Fibroblast of skin of left biceps (primary cell): ENCODE measurements around the gene AK5.

ENCODE experiments used
- DNase-seq, 2 experiments: peaks; one replicate each; pipeline ENCODE4 v3.0.0-alpha.2; 2013; ENCODE audit warnings: low read depth in 2 of 2

Gene AK5

DNA sequence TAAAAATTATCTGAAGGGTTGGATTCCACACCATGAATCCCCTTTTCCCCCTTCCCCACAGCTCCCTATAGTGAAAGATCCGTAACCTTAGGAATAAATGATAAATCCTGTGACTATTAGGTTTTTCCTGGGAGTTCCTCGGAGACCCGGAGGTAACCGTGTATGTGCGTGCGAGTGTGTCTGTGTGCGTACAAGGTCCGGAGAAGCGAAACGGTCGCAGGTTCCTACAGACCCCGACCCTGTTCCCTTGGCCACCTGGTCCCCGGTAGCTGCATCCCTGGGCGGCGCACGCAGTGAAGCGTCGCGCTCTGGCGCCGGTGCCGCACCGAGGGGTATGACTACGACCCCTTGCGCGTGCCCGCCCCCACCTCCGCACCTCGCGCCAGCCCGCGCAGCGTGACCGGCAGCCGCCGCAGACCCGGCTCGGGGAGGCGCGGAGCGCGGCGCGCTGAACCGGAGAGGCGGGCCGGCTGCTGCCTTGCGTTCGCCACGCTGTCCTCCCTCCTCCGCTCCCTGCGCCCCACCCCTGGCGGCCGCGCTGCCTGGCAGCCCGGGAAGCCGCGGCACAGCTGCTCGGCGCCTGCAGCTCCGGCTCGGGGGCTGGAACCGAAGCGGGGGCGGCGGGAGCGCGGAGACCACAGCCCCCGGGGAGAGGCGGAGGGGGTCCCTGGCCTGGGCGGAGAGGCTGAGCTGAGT lies at the start of gene AK5:
Gene AK5 (plus strand): TSS at position 529 of the 696 bp plus-strand sequence. CDS start 295 bp downstream, outside the sequence.
- DNase-seq, result no peak

- DNase-seq, result no peak
Observed at GRCh38 chr1:77232829-77233228, 49.0 kb upstream of the AK5 start.

- DNase-seq, result no peak
Observed at GRCh38 chr1:77234096-77234495, 47.7 kb upstream of the AK5 start.

GRCh38 chr1:77234943-77235342 lies 46.9 kb upstream of the AK5 start:
- DNase-seq, result no peak

DNA sequence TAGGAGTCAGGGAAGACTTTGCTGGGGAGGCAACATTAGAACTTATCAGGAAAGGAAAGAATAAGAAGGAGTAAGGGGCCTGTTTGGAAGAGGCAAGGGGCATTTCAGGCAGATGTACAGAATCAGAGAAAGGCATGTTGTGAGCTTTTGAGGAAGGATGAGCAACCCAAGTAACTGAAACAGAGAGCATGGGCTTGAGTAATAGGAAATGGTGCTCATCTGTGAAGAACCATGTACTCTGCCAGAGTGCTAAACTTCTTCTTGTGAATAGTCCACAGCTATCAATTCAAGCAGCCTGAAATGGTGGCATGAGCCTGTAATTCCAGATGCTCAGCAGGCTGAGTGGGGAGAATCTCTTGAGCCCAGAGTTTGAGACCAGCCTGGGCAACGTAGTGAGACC lies 43.4 kb upstream of the AK5 start:
- DNase-seq, result no peak

DNA sequence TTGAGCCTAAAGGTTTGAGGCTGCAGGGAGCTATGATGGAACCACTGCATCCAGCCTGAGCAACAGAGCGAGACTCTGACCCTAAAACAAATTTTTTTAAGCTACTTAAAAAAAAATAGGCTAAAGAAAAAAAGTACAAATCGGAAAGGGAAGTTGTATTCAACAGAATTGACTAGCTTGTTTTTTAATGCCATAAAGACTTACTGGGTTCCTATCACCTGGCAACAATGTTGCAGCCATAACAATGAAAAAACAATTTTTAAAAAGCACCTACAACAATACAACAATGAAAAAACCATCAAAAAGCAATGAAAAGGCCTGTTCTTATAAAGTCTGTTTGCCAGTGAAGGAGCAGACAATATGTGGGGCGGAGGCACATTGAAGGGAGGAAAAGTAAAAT lies 42.5 kb upstream of the AK5 start:
- DNase-seq, result no peak

- no peak for DNase-seq
Observed at GRCh38 chr1:77245830-77246229, 36.0 kb upstream of the AK5 start.

GRCh38 chr1:77250126-77250525 lies 31.7 kb upstream of the AK5 start:
- no peak for DNase-seq

DNA sequence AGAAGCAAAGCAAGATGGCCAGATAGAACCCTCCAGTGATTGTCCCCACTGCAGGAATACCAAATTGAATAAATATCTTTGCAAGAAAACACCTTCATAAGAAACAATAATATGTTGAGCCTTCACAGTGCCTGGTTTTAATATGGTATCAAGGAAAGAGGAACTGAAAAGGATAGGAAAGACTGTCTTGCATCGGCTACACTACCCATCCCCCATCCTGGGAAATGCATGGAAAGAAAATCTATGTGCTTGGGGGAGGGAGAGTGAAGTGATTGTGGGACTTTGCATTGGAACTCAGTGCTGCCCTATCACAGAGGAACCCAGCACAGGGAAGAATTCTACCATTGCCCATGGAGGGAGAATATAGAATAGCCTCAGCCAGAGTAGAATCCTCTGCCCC lies 28.6 kb upstream of the AK5 start:
- no peak for DNase-seq

GRCh38 chr1:77263708-77264107 lies 18.1 kb upstream of the AK5 start:
- DNase-seq, result no peak

- DNase-seq, result no peak
Observed at GRCh38 chr1:77265180-77265579, 16.6 kb upstream of the AK5 start.

DNA sequence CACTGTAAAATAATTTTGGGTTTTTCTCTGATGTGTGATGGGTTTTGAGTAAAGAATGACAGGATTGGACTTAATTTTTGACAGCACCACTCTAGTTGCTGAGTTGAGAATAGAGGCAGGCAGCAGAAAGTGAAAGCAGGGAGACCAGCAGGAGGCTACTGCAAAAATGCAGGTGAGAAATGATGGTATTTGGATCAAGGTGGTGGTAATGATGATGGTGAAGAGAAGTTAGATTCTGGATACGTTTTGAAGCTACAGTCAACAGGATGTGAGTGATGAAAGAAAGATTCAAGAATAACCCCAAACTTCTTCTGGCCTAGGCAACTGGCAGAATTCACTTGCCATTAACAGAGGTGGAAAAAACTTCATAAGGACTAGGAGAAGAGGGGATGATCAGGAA lies 14.8 kb upstream of the AK5 start:
- no peak for DNase-seq

DNA sequence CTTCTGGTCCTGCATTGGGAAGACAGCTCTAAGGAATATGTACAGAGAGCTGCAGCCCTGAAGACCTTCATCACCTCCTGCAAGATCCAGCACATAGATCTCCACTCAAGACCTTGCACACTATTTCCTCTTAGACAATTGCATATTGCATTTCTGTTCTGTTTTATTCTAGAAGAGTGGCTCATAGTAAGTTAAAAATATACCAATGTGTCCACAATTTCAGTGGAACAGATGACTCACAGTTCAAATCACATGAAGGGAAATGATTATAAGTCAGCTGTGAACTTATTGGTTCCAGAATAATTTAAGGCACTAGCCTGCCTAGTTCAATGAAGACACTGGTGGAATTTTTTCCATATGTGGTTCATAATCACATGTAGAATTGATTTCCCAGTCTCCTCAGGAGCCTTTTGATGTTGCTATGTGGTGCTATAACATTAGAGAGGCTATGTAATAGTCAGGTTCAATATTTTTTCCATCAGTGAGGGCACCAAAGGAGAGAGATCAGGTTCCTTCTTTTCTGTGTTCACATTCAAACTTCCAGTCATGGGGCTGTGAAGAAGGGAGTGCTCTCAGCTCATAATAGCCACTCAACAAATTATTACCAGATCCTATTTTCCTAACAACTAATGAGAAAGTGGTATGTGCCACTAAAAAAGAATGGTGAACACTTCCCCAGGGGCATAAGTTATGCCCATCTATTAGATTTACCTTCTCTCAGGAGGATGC lies 9.8 kb upstream of the AK5 start:
- DNase-seq, result peak; percentile 47 to 63

DNA sequence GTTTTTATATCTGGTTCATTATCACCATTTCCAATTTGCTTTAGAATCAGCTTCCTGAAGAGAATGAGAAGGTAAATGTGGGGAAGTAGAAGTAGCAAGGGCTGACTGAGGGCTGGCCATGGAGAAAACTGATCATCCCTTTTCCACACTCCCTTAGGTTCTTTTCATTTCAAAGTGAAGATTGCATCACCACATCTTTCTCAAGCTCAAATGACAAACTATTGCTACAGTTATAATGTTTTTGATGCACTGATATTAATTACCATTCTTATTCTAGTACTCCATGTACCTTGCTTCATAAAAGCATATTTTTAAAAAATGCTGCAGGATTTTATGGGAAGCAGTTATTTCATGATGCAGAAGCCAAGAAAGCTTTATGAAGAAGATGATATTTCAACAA lies 7.9 kb upstream of the AK5 start:
- no peak for DNase-seq

DNA sequence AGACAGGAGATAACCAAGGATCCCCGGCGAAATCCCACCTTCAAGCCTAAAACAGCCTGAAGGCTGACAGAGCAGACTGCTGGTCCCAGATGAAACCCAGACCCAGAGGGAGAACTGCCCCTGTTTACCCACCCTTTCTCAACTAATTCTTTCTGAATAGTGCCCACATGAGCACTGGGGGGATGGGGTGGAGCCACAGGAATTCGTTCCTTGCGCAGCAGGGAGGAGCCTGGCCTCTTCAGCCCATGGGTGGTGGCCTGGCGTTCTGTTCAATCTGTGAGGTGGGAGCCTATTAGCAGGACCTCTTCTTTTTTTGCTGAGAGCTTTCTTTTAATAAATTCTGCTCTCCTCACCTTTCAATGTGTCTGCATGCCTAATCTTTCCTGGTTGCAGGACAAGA lies 6.6 kb upstream of the AK5 start:
- DNase-seq, result no peak

- no peak for DNase-seq
Observed at GRCh38 chr1:77276941-77277340, 4.9 kb upstream of the AK5 start.

DNA sequence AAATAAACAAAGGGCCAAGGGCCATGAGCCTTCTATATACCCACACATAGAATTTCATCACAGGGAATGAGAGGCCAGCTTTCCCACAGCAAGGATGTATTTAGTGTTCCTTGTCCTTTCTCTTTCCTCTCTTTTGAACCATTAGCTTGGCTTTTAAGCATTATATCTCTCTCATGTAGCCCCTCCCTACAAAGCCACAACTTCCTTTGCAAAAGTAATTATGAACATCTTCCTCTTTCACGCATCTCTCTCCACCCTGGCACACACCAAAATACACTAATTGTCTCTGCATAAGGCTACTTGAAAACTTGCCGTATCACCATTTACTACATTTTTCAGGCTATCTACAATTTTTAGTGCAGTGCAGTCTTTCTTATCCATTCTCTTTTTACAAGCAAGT lies 1.9 kb upstream of the AK5 start:
- DNase-seq, result no peak

GRCh38 chr1:77280962-77281361 lies 857 bp upstream of the AK5 start:
- no peak for DNase-seq

DNA sequence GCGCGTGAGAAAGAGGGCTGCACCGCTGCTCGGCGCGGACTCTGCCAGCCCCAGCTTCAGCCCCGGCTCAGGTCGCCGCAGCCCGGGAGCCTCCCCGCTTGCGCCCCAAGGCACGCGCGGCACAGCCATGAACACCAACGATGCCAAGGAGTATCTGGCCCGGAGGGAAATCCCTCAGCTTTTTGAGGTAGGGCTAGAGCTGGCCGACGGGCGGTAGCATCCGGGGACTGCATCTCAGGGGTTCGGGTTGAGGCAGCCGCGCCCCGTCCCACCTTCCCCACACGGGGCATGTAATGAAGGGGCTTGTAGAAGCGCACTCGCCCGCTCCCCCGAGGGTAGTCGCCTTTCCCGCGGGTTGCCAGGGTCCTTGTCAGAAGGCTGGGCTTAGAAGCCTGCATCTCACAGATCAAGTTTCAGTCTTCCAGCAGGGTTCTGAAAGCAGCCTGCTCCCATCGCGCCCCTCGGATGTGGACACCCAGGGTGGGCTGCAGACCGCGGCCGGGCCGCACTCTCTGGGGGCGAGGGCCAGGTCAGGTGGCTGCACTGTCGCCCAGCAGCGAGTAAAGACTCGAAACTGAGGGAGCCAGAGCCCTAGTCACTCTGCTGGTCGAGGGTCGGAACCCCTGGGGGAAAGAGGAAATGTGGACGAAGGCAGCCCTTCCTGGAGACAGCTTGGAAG lies 507 bp downstream of the AK5 start:
- no peak for DNase-seq

DNA sequence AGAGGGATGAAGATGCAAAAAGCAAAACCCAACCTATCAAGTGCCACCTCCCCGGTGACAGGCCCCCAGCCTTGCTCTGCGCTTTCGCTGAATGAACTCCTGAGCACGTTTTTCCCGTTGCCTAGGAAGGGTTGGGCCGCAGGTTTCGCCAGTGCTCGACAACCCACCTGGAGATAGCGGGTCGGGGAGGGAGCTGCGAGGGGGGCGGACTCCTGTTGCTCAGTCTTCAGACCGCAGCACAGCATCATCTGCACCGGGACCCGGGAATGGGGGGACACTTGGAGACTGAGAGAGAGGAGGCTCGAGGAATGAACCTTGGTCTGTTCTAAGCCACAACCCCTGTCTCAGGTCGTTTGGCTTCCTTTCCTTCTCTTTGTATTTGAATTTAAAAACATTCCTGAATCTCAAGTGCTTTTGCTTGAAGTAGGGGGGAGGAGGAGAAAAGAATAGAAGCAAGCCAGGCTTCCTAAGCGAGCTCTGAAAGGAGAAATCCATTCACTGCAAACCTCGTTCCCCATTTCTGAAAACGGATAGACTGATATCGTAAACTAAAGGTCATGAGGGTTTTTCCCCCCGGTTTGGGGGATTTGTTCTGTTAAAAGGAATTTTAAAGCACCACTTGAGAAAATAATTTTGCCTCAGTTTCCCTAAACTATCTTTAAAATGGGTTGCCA lies 1.2 kb downstream of the AK5 start:
- DNase-seq, result no peak

GRCh38 chr1:77283701-77284425 lies 2.0 kb downstream of the AK5 start:
- no peak for DNase-seq

- DNase-seq, result no peak
Observed at GRCh38 chr1:77287535-77287934, 5.7 kb downstream of the AK5 start.
